Posterior cingulate gyrus (tissue), 11 donors: ENCODE data around the gene NUB1.
A peak's percentile ranks its signal among the peaks of the same experiment; 100 is the strongest.

ENCODE experiments used
- DNase-seq, 10 donors: peaks; one replicate each; pipeline versions ENCODE4 v3.0.0 to v3.0.0-alpha.2; 2020 to 2021; ENCODE audit warnings: mixed read lengths in 3 of 10
- intact Hi-C: fragments of 100-400 bp; cut with DNase I; formaldehyde crosslinking; loops from one replicate; pipeline ENCODE4 v1.15.1; 2023

NUB1 gene

GRCh38 chr7:151374139-151374538, 32.5 kb downstream of the NUB1 start:
- intact Hi-C loops, result no loop called here
- peak in 3 of 10 donors; percentile 49 to 77 (median 68) for DNase-seq

GRCh38 chr7:151374726-151375125, 33.1 kb downstream of the NUB1 start:
- intact Hi-C loops, result no loop called here
- peak in 3 of 10 donors; percentile 42 to 66 (median 61) for DNase-seq

GRCh38 chr7:151375530-151376217, 34.1 kb downstream of the NUB1 start:
- peak in 1 of 10 donors; percentile 75 for DNase-seq
- intact Hi-C loops, result no loop called here

GRCh38 chr7:151376218-151376902, 34.7 kb downstream of the NUB1 start:
- intact Hi-C loops, result no loop called here
- peak in 3 of 10 donors; percentile 46 to 78 (median 74) for DNase-seq

- DNase-seq, result peak in 2 of 10 donors; percentile 41 to 52
- intact Hi-C loops, result no loop called here
These were observed 35.8 kb downstream of the NUB1 start for GRCh38 chr7:151377406-151377805.

GRCh38 chr7:151378011-151378410, 36.4 kb downstream of the NUB1 start:
- intact Hi-C loops, result no loop called here
- peak in 2 of 10 donors; percentile 67 to 75 for DNase-seq

GRCh38 chr7:151378496-151379192, 37.0 kb downstream of the NUB1 start:
- intact Hi-C loops, result no loop called here
- peak in 2 of 10 donors; percentile 39 to 77 for DNase-seq

- intact Hi-C loops, result no loop called here
- DNase-seq, result peak in 1 of 10 donors; percentile 18
These were observed 37.5 kb downstream of the NUB1 start for GRCh38 chr7:151379193-151379520.

- intact Hi-C loops, result no loop called here
- DNase-seq, result peak in 2 of 10 donors; percentile 31 to 72
These were observed 38.1 kb downstream of the NUB1 start for GRCh38 chr7:151379534-151380198.

- intact Hi-C loops, result no loop called here
- peak in 2 of 10 donors; percentile 62 to 68 for DNase-seq
These were observed 38.8 kb downstream of the NUB1 start for GRCh38 chr7:151380199-151381097.

- DNase-seq, result no peak
- intact Hi-C loops, result no loop called here
These were observed 39.4 kb downstream of the NUB1 start for GRCh38 chr7:151381098-151381347.

GRCh38 chr7:151381348-151382078, 39.9 kb downstream of the NUB1 start:
- intact Hi-C loops, result no loop called here
- peak in 2 of 10 donors; percentile 82 to 86 for DNase-seq

- peak in 3 of 10 donors; percentile 53 to 71 (median 66) for DNase-seq
- intact Hi-C loops, result no loop called here
These were observed 40.7 kb downstream of the NUB1 start for GRCh38 chr7:151382079-151382885.

GRCh38 chr7:151383638-151384351, 42.2 kb downstream of the NUB1 start:
- intact Hi-C loops, result no loop called here

GRCh38 chr7:151384352-151384697, 42.7 kb downstream of the NUB1 start:
- no peak for DNase-seq
- intact Hi-C loops, result no loop called here

More at GRCh38 chr7:151383638-151384351, 42.2 kb downstream of the NUB1 start:
- DNase-seq, result peak in 3 of 10 donors; percentile 55 to 79 (median 62)

- intact Hi-C loops, result no loop called here
These were observed 43.4 kb downstream of the NUB1 start for GRCh38 chr7:151384776-151385625.

More at GRCh38 chr7:151384776-151385625, 43.4 kb downstream of the NUB1 start:
- peak in 3 of 10 donors; percentile 50 to 71 (median 61) for DNase-seq
